T-helper 2 cell treated with Interferon-gamma antibody and Interleukin-4, amounts not matched to agents 100 ng/mL and 5 ng/mL, for 36 hours (primary cell): Measurements from ENCODE around the gene TRIM24. TPM values are rescaled to one million over a fixed set of nuclear protein-coding genes. Genes with fewer than 3 reads are reported as not detected.

Experiments
- intact Hi-C: fragments of 100-400 bp; cut with micrococcal nuclease; formaldehyde crosslinking; loops from one replicate; pipeline ENCODE4 v1.15.1; 2023
- total RNA-seq: library from RNA; stranded (reverse); gene quantifications from 2 replicates; pipeline ENCODE4 v1.2.3, GENCODE V29; 2022

Gene TRIM24
- total RNA-seq, 1 donor from 2014 or later, result 23.4 TPM

DNA sequence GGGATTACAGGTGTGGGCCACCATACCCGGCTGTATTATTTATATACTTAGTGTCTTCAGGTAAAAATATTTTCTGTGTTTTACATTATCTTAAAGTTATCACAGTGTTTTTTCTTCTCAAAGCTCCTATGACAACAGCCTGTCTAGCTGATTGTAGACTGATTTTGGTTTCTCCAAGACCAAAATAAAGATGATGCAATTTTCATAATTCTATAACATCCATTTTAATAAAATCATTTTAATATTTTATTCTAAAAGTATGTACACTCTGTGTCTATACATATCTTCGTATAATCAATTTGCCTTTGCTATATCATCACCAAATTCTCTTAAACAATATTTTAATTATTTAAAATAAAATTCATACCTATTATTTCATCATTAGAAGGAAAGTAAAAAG lies 108.6 kb downstream of the TRIM24 start:
- intact Hi-C loops, result no loop called here

DNA sequence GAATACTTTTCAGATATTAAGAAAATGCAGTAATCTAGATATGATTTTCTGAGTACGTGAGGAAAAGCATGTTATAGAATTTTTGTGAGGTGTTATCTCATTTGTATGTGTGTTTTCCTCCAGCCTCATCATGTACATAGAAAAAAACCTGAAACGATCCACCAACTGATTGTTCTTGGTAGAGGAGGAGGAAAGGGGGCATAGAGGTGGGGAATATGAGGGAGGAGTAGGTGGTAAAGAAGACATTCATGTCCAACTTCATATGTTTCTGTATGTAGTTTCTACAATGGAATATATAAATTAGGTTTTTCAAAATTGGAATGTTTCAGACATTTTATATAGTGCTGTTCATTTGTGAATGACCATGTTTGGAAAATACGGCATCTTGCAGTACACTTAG lies 109.4 kb downstream of the TRIM24 start:
- intact Hi-C loops, result no loop called here

DNA sequence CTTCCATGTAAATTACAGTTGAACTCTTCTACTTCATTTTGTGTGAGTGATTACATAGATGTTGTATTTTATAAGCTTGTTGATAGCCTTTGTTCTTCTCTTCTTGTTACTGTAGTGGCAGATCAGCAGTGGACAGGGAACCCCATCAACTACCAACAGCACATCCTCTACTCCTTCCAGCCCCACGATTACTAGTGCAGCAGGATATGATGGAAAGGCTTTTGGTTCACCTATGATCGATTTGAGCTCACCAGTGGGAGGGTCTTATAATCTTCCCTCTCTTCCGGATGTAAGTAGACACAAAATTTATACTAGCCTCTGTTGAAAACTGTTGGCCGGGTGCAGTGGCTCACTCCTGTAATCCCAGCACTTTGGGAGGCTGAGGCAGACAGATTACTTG lies 110.7 kb downstream of the TRIM24 start:
- intact Hi-C loops, result no loop called here

DNA sequence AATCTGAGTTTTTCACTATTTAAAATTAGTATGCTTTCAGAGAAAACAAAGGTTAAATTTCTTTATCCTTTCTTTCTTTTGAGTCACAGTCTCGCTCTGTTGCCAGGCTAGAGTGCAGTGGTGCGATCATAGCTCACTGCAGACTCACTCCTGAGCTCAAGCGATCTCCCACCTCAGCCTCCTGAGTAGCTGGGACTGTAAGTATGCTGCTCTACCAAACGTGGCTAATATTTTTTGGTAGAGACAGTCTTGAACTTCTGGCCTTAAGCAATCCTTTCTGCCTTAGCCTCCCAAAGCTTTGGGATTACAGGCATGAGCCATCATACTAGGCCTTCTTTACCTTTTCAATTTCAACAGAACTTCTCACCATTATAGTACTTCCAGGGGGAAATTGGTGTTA lies 113.7 kb downstream of the TRIM24 start:
- intact Hi-C loops, result no loop called here

DNA sequence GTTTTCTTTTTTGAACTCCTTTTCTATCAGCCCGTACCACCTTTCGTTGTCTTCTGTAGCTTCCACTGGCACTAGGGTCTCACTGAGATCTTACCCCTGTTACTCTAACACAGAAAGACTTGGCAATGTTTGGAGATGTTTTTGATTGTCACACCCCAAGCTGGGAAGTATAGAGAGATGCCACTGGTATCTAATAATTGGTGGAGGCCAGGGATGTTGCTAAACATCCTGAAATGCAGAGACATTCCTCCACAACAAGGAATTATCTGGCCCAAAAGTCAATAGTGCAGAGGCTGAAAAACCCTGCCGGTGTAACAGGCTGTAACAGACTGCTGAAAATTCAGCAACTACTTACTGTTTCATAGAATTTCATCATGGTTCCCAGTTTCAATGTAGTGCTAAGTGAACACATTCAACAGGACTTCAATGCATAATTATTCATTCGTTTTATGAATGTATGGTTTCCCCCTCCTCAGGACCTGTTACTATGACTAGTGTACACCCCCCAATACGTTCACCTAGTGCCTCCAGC lies 115.9 kb downstream of the TRIM24 start:
- intact Hi-C loops, result no loop called here

DNA sequence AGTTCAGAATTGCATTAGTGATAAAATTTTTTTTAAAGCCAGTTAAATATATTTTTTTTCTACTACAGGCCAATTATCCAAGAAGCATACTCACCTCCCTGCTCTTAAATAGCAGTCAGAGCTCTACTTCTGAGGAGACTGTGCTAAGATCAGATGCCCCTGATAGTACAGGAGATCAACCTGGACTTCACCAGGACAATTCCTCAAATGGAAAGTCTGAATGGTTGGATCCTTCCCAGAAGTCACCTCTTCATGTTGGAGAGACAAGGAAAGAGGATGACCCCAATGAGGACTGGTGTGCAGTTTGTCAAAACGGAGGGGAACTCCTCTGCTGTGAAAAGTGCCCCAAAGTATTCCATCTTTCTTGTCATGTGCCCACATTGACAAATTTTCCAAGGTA lies 119.1 kb downstream of the TRIM24 start:
- intact Hi-C loops, result no loop called here

DNA sequence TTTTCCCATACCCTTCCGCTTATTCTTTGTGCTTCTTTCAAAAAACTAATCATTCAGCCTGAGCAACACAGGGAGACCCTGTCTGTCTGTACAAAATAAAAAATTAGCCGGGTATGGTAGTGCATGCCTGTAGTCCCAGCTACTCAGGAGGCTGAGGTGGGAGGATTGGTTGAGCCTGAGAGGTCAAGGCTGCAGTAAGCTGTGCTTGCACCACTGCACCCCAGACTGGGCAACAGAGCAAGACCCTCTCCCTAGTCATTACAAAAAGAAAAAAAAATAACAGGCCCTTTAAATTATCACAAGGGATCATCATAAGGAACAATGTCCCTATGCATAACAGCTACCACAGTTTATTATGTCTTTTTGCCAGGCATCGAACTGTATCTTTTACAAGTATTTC lies 119.6 kb downstream of the TRIM24 start:
- intact Hi-C loops, result no loop called here

DNA sequence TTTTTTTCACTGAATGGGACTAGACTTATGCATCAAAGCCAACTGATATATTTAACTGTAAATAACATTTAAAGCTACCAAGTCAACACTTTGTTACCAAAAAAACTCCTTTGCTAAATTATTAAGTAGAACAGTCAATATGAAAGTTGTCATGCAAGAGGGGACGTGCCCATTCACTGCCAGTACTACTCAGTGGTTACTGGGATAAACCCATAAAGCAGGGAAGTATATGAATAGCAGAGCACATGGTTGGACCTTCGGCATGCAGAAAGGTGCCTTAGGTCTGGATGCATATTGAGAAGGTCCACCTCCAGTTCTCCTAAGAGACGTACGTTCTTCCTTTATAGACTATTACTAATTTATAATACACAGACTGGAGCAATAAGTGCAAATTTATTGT lies 121.0 kb downstream of the TRIM24 start:
- intact Hi-C loops, result no loop called here

DNA sequence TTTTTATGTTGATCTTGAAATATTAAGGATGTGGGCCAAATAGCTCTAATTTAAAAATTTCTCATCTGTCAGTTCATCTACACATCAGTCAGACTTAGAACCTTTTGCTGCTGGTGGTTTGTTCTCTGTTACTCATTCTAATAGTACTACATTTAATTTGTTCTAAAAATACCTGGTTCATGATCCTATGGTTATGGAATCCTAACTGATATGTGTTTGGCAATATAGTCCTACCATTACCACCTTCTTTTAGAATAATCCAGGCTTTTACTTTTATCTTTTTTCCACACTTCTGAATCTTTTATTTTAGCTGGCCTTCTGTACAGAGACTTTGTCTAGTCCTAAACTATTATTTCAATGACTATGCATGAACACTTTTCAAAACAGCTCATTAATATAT lies 124.2 kb downstream of the TRIM24 start:
- intact Hi-C loops, result no loop called here

DNA sequence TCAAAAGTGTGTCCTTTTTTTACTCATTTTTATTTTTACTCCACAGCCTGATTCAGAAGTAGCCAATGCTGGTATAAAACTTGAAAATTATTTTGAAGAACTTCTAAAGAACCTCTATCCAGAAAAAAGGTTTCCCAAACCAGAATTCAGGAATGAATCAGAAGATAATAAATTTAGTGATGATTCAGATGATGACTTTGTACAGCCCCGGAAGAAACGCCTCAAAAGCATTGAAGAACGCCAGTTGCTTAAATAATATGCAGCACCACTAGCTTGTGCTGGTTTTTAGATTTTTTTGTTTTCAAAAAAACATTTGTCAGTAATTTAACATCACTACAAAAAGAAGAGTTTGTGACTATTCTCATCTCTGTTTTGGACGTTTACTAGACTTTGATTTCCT lies 124.6 kb downstream of the TRIM24 start:
- intact Hi-C loops, result no loop called here

DNA sequence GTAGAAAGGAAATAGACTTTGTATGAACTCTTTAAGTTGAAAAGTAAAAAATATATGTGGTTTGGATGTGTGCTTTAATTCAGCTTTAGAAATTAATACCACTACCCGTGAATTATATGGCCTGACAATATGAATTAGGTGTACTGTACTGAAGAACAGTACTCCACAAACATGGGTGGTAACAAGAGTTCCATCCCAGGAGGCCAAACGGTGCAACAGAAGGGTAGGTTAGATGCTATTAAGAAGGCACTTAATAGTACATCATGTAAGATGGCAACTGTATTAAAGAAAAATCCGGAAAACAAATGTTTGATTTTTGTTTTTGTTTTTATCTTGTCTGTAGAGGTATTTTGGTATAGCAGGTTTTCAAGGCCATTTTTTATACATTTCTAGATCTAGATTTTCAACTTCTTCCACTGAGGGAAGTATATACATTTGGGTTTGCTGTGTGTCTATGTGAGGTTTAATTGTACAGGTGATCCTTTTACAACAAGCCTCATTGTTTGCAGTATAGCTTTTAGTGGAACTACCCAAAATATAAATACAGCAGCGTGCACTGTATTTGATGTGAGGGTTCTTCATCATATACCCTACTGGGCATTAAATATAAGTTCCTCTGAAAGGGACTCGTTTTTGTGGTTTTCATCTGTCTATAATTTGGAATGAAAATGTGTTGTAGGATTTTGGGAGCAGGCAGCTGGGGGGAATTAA lies 125.4 kb downstream of the TRIM24 start:
- intact Hi-C loops, result no loop called here

DNA sequence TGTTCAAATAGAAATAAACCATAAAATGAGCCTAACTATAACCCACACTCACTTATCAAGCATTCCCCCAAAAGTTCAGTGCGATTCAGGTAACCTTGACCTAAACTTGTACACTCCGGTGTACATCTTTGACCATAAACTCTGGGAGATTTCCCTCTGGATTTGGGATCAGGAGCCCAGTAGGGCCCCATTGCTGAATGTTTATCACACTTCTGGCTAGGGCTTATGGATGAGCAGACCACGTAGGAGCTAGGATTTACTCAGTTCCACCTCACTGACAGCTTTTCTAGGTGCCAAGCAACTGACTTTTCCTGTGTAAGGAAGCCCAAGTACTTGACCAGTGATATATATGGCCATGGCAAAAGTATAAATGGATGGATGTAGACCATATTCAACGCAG lies 127.4 kb downstream of the TRIM24 start:
- intact Hi-C loops, result no loop called here

DNA sequence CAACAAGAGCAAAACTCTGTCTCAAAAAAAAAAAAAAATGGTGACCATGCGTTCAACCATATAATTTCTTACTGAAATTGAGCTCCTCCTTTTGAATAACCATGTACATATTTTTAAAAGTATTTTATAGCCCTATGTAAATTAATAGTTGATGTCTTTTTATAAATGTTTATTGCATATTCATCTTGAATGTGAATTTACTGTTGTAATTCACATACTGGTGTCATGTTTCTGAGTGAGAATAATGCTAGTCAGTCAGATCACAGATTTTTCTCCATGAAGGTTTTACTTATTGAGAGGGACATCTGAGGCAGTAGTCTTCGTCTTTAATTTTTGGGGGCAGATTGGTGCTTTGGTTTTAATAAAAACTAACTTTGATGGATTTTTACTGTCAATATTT lies 128.9 kb downstream of the TRIM24 start:
- intact Hi-C loops, result no loop called here

DNA sequence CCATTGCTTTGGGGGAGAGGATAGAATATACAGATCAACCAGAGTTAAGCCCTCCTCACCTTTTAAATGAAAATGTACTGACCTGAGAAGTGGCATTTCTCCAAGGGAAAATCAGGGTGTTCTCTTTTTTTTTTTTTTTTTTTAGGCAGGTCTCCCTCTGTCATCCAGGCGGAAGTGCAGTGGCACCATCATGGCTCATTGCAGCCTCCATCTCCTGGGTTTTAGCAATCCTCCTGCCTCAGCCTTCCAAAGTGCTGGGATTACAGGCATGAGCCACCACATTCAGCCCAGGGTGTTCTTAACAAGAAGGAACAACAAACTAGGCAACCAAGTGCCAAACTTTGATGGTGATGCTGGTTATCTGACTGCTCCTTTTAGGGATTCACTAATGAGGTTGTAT lies 130.1 kb downstream of the TRIM24 start:
- intact Hi-C loops, result no loop called here

DNA sequence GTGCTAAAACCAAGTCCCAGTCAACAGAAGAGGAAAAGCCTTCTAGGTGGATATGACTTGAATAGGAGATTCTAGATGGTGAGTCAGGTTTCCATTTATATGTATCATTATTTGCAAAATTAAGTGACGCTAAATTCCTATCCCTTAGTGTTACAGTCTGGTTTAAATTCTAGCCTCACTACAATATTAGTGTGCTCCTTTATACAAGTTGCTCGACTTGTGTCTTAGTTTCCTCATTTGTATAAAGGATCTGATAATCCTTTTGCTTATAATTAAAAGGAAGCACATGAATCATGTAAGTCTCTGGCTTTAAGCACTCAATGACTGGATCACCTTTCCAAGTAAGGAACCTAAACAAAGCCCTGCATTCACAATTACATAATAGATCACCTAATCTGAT lies 135.4 kb downstream of the TRIM24 start:
- intact Hi-C loops, result no loop called here

DNA sequence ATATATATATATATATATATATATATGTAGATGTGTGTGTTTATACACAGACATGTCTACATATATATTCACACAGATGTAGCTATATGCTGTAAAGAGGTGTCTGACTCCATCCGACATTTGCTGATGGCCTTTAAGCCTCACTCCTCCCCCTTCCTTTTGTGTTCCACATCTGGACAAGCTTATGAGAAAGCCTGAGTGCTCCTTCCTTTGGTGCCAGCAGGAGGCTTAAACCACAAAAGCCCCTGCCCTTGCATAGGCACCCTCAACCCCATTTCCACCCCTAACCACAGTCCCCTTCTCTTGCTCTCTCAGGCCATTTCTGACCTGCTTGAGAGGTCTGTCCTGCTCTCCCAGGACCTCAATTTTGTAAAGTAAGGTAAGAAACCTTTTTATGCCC lies 142.4 kb downstream of the TRIM24 start:
- intact Hi-C loops, result no loop called here

DNA sequence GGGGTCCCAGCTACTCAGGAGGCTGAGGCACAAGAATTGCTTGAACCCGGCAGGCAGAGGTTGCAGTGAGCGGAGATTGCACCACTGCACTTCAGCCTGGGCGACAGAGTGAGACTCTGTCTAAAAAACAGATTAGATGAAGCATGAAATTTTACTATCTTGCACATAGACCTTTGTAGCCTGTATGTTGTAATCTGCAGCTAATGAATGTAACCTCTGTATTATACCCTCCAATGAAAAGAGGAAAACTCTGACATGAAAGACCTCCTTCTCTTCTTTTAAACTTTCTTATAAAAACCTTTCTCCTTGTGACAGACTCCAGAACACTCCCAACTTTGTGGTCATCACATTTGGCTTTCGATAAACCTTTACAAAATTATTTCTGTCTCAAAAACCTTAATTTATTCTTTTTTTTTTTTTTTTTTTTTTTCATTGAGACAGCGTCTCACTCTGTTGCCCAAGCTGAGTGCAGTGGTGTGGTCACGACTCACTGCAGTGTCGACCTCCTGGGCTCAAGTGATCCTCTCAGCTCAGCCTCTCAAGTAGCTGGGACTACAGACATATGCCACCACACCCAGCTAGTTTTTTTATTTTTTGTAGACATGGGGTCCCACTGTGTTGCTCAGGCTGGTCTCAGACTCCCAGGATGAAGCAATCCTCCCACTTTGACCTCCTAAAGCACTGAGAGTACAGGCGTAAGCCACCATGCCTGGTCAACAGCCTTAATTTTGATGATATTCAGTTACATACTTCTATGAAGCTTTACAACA lies 143.7 kb downstream of the TRIM24 start:
- intact Hi-C loops, result no loop called here

DNA sequence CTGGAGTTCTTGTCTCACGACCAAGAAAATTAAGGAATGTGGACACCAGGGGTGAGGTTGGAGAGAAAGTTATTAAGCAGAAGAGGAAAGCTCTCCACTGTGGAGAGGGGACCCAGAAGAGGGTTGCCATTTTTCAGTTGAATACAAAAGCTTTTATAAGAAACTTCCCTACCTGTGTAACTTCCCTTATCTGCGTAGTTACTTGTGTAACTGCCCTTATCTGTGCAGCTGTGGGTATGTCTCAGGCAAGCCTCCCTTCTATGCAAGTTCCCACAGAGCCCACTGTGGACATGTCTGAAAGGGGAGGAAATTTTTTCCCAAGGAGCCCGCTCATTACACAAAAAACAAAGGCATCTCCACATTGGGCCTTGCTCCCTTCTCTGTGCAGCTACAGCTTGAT lies 146.2 kb downstream of the TRIM24 start:
- intact Hi-C loops, result no loop called here

DNA sequence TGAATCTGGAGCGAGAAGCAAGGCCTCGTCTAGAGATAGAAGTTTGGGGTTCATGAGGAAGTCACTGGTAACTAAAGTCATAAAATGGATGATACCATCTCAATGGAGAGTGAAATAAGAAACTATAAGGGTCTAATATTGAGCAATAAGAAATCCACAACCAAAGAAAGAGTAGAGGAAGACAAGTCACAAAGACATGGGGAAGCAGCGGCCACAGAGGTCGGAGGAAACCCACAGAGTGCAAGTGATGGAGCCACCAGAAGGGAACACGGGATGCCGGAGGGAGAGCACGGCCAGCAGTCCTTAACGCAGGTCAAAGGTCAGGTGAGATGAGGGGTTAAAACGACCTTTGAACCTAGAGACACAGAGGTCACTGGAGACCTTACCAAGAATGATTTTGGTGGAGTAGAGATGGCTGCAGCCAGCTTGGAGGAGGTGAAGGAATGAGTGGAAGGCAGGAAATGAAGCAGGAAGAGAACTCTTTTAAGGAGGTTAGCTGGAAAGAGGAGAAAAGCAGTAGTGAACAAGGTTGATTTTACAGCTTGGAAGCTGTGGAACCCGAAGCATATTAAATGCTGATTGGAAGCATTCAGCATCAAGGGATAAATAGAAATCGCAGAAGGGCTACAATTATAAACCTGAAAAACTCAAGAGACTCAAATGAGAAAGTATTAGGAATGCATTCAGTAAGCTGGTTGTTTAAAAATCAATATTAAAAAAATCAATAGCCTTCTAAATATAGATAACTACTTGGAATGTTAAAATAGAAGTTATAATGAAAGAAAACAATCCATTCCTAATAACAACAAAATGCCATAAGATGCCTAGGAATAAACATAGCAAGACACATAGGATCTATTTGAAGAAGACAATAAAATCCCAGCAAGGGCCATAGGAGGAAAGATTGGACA lies 147.4 kb downstream of the TRIM24 start:
- intact Hi-C loops, result no loop called here

DNA sequence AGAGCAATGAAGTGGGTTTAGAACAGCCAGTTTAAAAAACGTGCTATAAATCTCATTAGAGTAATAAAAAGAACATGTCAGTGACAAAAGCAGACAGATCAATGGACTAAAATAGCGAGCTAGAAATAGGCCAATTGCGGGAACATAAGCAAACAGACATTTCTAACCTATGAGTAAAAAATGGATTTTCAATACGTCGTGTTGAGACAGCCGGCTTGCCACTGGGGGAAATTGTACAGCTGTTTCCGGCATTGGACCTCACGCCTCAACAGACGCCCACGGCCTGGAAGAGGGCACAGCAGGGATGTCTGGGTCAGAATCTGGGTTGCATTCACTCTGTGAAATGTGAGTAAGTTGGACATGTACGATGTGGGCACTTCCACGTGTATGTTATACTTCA lies 148.2 kb downstream of the TRIM24 start:
- intact Hi-C loops, result no loop called here

DNA sequence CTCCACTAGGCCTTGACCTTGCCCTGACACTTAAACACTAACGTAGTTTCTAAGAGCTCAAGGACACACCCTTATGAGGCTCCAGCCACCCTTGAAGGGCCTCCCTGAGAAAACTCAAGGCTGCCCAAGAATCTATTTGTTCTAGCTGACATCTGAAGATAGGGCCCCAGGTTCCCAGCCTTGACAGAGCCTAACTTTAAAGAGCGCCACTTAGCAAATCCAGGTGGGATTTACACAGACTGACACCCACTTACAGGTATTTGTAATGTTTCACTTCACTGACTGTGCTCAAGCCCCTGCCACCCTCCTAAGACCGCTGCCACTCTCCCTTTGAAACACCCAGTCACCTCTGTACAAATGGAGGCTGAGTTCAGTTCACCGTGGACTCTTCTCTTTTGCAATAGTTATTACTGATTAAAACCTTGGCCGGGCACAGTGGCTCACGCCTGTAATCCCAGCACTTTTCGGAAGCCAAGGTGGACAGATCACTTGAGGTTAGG lies 150.7 kb downstream of the TRIM24 start:
- intact Hi-C loops, result no loop called here

DNA sequence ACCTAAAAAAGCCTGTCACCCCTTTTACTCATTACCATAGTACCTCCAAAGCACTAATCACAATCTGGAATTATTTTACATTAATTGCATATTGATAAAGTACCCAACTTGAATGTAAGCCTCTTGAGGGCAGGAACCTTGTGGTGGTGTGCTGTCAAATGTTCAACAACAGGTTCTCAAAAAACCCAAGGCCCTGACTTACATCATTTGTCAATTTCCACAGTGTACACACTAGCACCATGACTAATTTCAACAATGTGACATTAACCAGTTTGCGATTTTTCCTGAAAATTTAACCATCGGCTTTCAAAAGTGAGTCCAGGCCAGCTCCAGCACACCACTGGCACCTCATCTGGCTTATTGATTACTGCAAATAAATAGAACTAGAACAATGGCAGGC lies 153.6 kb downstream of the TRIM24 start:
- intact Hi-C loops, result no loop called here
